Liver (tissue), 9 donors: ENCODE measurements around the gene TBC1D5. TPM values are rescaled to one million over a fixed set of nuclear protein-coding genes. Genes with fewer than 3 reads are reported as not detected.

Experiments used
- DNase-seq: peaks from one replicate; pipeline ENCODE4 v3.0.0-alpha.2; 2017; ENCODE audit warnings: low spot score
- H3K27ac ChIP-seq, 2 donors: one replicate each; pipeline ENCODE4 v1.7.0; 2013; ENCODE audit warnings: inconsistent platforms in 2 of 2, low read length in 2 of 2, control low read depth in 1 of 2, low read depth in 1 of 2, mild to moderate bottlenecking in 1 of 2
- H3K27me3 ChIP-seq, 4 donors: one replicate each; pipeline versions ENCODE4 v1.6.1 to v1.7.0; 2013; ENCODE audit warnings: low read length in 3 of 4, inconsistent platforms in 1 of 4, mild to moderate bottlenecking in 1 of 4, moderate library complexity in 1 of 4; ENCODE audit not compliant: control insufficient read depth in 4 of 4, insufficient read depth in 4 of 4
- H3K36me3 ChIP-seq, 4 donors: one replicate each; pipeline versions ENCODE4 v1.6.1 to v1.7.0; 2013; ENCODE audit warnings: low read length in 3 of 4, mild to moderate bottlenecking in 3 of 4, low read depth in 1 of 4, moderate library complexity in 1 of 4; ENCODE audit not compliant: control insufficient read depth in 4 of 4, insufficient read depth in 3 of 4
- H3K4me1 ChIP-seq, 4 donors: one replicate each; pipeline versions ENCODE4 v1.6.1 to v1.7.0; 2013; ENCODE audit warnings: low read length in 3 of 4, mild to moderate bottlenecking in 3 of 4, moderate library complexity in 1 of 4; ENCODE audit not compliant: control insufficient read depth in 4 of 4, insufficient read depth in 4 of 4
- H3K4me3 ChIP-seq, 3 donors: one replicate each; pipeline versions ENCODE4 v1.6.1 to v1.7.0; 2013; ENCODE audit warnings: low read length in 3 of 3, control low read depth in 1 of 3, low read depth in 1 of 3, mild to moderate bottlenecking in 1 of 3
- H3K9ac ChIP-seq, 2 donors: one replicate each; pipeline ENCODE4 v1.7.0; 2013; ENCODE audit warnings: low read length in 2 of 2, mild to moderate bottlenecking in 2 of 2, moderate library complexity in 2 of 2, control low read depth in 1 of 2, low read depth in 1 of 2
- H3K9me3 ChIP-seq, 4 donors: one replicate each; pipeline versions ENCODE4 v1.6.1 to v1.7.0; 2013; ENCODE audit warnings: low read length in 3 of 4; ENCODE audit not compliant: control insufficient read depth in 4 of 4
- ATF3 ChIP-seq: IDR thresholded peaks from 2 replicates; pipeline ENCODE4 v1.6.1; 2016; ENCODE audit warnings: antibody characterized with exemption
- CTCF ChIP-seq: fragments of 150-350 bp; IDR thresholded peaks from 2 replicates; pipeline ENCODE4 v1.5.1; 2017; ENCODE audit warnings: improper control_type of control experiment, low read depth, low read length; ENCODE audit not compliant: missing input control
- EGR1 ChIP-seq, 2 donors: IDR thresholded peaks; 2 replicates each; pipeline ENCODE4 v1.6.1; 2016 to 2018; ENCODE audit warnings: antibody characterized with exemption in 2 of 2, low read depth in 2 of 2
- FOXA1 ChIP-seq: IDR thresholded peaks from 2 replicates; pipeline ENCODE4 v1.6.1; 2016; ENCODE audit warnings: antibody characterized with exemption
- GABPA ChIP-seq, 2 donors: IDR thresholded peaks in 1 of 2; conservative IDR thresholded peaks in 1 of 2; 2 replicates each; pipeline ENCODE4 v1.6.1; 2016; ENCODE audit warnings: antibody characterized with exemption in 2 of 2, mild to moderate bottlenecking in 1 of 2, moderate library complexity in 1 of 2
- HNF4A ChIP-seq, 2 donors: conservative IDR thresholded peaks; 2 replicates each; pipeline ENCODE4 v1.6.1; 2016; ENCODE audit warnings: antibody characterized with exemption in 2 of 2, mild to moderate bottlenecking in 2 of 2
- HNF4G ChIP-seq: IDR thresholded peaks from 2 replicates; pipeline ENCODE4 v1.6.1; 2016; ENCODE audit warnings: antibody characterized with exemption
- JUND ChIP-seq, 2 donors: IDR thresholded peaks; 2 replicates each; pipeline ENCODE4 v1.6.1; 2016; ENCODE audit warnings: antibody characterized with exemption in 2 of 2
- MAX ChIP-seq: IDR thresholded peaks from 2 replicates; pipeline ENCODE4 v1.6.1; 2016; ENCODE audit warnings: antibody characterized with exemption
- NR2F2 ChIP-seq: IDR thresholded peaks from 2 replicates; pipeline ENCODE4 v1.6.1; 2016; ENCODE audit warnings: antibody characterized with exemption
- RAD21 ChIP-seq, 2 donors: IDR thresholded peaks; 2 replicates each; pipeline ENCODE4 v1.6.1; 2016; ENCODE audit warnings: antibody characterized with exemption in 2 of 2, mild to moderate bottlenecking in 2 of 2
- REST ChIP-seq: IDR thresholded peaks from 2 replicates; pipeline ENCODE4 v1.6.1; 2016; ENCODE audit warnings: antibody characterized with exemption, mild to moderate bottlenecking
- RXRA ChIP-seq, 2 donors: IDR thresholded peaks; 2 replicates each; pipeline ENCODE4 v1.6.1; 2017 to 2018; ENCODE audit warnings: antibody characterized with exemption in 2 of 2, mild to moderate bottlenecking in 1 of 2
- SP1 ChIP-seq: IDR thresholded peaks from 2 replicates; pipeline ENCODE4 v1.6.1; 2018; ENCODE audit warnings: antibody characterized with exemption, mild to moderate bottlenecking
- TAF1 ChIP-seq: conservative IDR thresholded peaks from 2 replicates; pipeline ENCODE4 v1.6.1; 2016; ENCODE audit warnings: antibody characterized with exemption, mild to moderate bottlenecking
- YY1 ChIP-seq: IDR thresholded peaks from 2 replicates; pipeline ENCODE4 v1.6.1; 2016; ENCODE audit warnings: antibody characterized with exemption, mild to moderate bottlenecking
- ZBTB33 ChIP-seq: IDR thresholded peaks from 2 replicates; pipeline ENCODE4 v1.6.1; 2016; ENCODE audit warnings: antibody characterized with exemption
- WGBS: extraction: QIAGEN DNeasy Blood & Tissue Kit; methylation state at CpG from one replicate; pipeline ENCODE4 v1.1.7; 2013; 5-methylcytosine and 5-hydroxymethylcytosine counted together
- polyA plus RNA-seq, 2 donors: library from polyadenylated mRNA; stranded (reverse) in 1 of 2; unstranded in 1 of 2; fragments of 200-250 nt in 1 of 2; fragments of >200 nt in 1 of 2; fragmentation: Nextera tagmentation in 1 of 2; extraction: Ambion mirVana in 1 of 2; gene quantifications; one replicate each; pipeline versions ENCODE4 v1.2.1 to v1.2.3, GENCODE V29; 2013 to 2015
- total RNA-seq, 2 donors: library from RNA; depleted of rRNA; stranded (reverse); fragments of >200 nt; gene quantifications; one replicate each; pipeline ENCODE4 v1.2.3, GENCODE V29; 2014
- donor health status: healthy.
- donor health status: healthy.
- donor health status: healthy.
- donor health status: healthy.
- donor health status: healthy.

The TBC1D5 gene
- total and polyA plus RNA-seq, 4 donors: 9.1 to 45.6 (median 25.6) TPM

- Histone ChIP-seq H3K4me1 (no peaks in the 10 kb centered on the region), H3K4me3 (no peak overlapping the region), H3K9me3 (peaks cover 0 to 2% (median 0%) of the 10 kb centered on the region in 4 donors), H3K27ac (no peak overlapping the region), H3K9ac (no peak overlapping the region), H3K36me3 (no peaks in the 10 kb centered on the region), H3K27me3 (no peaks in the 10 kb centered on the region)
- TF ChIP-seq REST (no peak), GABPA (IDR thresholded peaks at IDR 0.05 in 1 of 2, conservative IDR thresholded peaks at IDR 0.05 in 1 of 2) (no peak), ZBTB33 (no peak), NR2F2 (no peak), TAF1 (no peak), RXRA (IDR thresholded peaks at IDR 0.05) (no peak), JUND (IDR thresholded peaks at IDR 0.05) (no peak), YY1 (no peak), HNF4A (conservative IDR thresholded peaks at IDR 0.05) (no peak), FOXA1 (no peak), HNF4G (no peak), MAX (no peak), RAD21 (IDR thresholded peaks at IDR 0.05) (no peak), CTCF (no peak), EGR1 (IDR thresholded peaks at IDR 0.05; ENCODE audit: low read depth in 2 of 2) (no peak), ATF3 (no peak), SP1 (no peak)
- DNase-seq: no peak
- WGBS: 60% methylated on average over 2 of the region's 2 CpGs
Measured at GRCh38 chr3:17125738-17126442, 616.5 kb downstream of the TBC1D5 start.
